H9 (cell line): ENCODE results near the gene HSPA6. TPM values are rescaled to one million over a fixed set of nuclear protein-coding genes. Genes with fewer than 3 reads are reported as not detected.

Experiments used
- DNase-seq: peaks from one replicate; pipeline ENCODE4 v3.0.0-alpha.2; 2017
- H2AFZ ChIP-seq: one replicate; pipeline ENCODE4 v1.6.1; 2013; ENCODE audit warnings: mild to moderate bottlenecking, low read length, control low read depth, moderate library complexity
- H2AK5ac ChIP-seq: 2 replicates; pipeline ENCODE4 v1.6.1; 2013; ENCODE audit warnings: low read length, control low read depth, mixed read lengths; ENCODE audit not compliant: insufficient read length
- H2BK120ac ChIP-seq: one replicate; pipeline ENCODE4 v1.6.1; 2013; ENCODE audit warnings: low read depth, mild to moderate bottlenecking, low read length, control low read depth, inconsistent platforms; ENCODE audit not compliant: poor library complexity, severe bottlenecking
- H2BK12ac ChIP-seq: 2 replicates; pipeline ENCODE4 v1.6.1; 2013; ENCODE audit warnings: low read length, control low read depth, mixed read lengths, low read depth; ENCODE audit not compliant: insufficient read length
- H2BK15ac ChIP-seq: 2 replicates; pipeline ENCODE4 v1.6.1; 2013; ENCODE audit warnings: low read depth, low read length, control low read depth
- H2BK20ac ChIP-seq: one replicate; pipeline ENCODE4 v1.6.1; 2013; ENCODE audit warnings: low read depth, mild to moderate bottlenecking, low read length, control low read depth, inconsistent platforms; ENCODE audit not compliant: poor library complexity, severe bottlenecking
- H2BK5ac ChIP-seq: 2 replicates; pipeline ENCODE4 v1.6.1; 2013; ENCODE audit warnings: low read length, control low read depth, mixed read lengths; ENCODE audit not compliant: insufficient read length
- H3K14ac ChIP-seq: 2 replicates; pipeline ENCODE4 v1.6.1; 2013; ENCODE audit warnings: low read length, control low read depth; ENCODE audit not compliant: insufficient read depth
- H3K18ac ChIP-seq: 2 replicates; pipeline ENCODE4 v1.6.1; 2013; ENCODE audit warnings: low read depth, mild to moderate bottlenecking, mixed read lengths, low read length, control low read depth; ENCODE audit not compliant: insufficient read length
- H3K23ac ChIP-seq: 2 replicates; pipeline ENCODE4 v1.6.1; 2013; ENCODE audit warnings: low read length, control low read depth, mixed read lengths, low read depth; ENCODE audit not compliant: insufficient read length
- H3K23me2 ChIP-seq: 2 replicates; pipeline ENCODE4 v1.6.1; 2013; ENCODE audit warnings: low read depth, mild to moderate bottlenecking, mixed read lengths, low read length, control low read depth; ENCODE audit not compliant: insufficient read length, poor library complexity, severe bottlenecking
- H3K27ac ChIP-seq: 2 replicates; pipeline ENCODE4 v1.5.1; 2013; ENCODE audit warnings: low read length, control low read depth, mixed read lengths, low read depth; ENCODE audit not compliant: insufficient read length
- H3K27me3 ChIP-seq: 2 replicates; pipeline ENCODE4 v1.6.1; 2013; ENCODE audit warnings: low read length, control low read depth, inconsistent platforms; ENCODE audit not compliant: insufficient read depth
- H3K4ac ChIP-seq: 2 replicates; pipeline ENCODE4 v1.6.1; 2013; ENCODE audit warnings: low read depth, mild to moderate bottlenecking, control low read depth, inconsistent platforms, low read length, moderate library complexity
- H3K4me1 ChIP-seq: 2 replicates; pipeline ENCODE4 v1.6.1; 2013; ENCODE audit warnings: low read length, control low read depth, inconsistent platforms; ENCODE audit not compliant: insufficient read depth
- H3K4me2 ChIP-seq: 2 replicates; pipeline ENCODE4 v1.6.1; 2013; ENCODE audit warnings: low read length, control low read depth, mixed read lengths; ENCODE audit not compliant: insufficient read length, insufficient read depth
- H3K56ac ChIP-seq: 2 replicates; pipeline ENCODE4 v1.6.1; 2013; ENCODE audit warnings: low read depth, mild to moderate bottlenecking, mixed read lengths, low read length, control low read depth; ENCODE audit not compliant: insufficient read length
- H3K79me1 ChIP-seq: 2 replicates; pipeline ENCODE4 v1.6.1; 2013; ENCODE audit warnings: low read depth, mild to moderate bottlenecking, moderate library complexity, low read length, control low read depth, inconsistent platforms; ENCODE audit not compliant: insufficient read depth, poor library complexity, severe bottlenecking
- H3K79me2 ChIP-seq: 2 replicates; pipeline ENCODE4 v1.6.1; 2013; ENCODE audit warnings: low read length, control low read depth, inconsistent platforms; ENCODE audit not compliant: insufficient read depth
- H3K9ac ChIP-seq: 2 replicates; pipeline ENCODE4 v1.6.1; 2013; ENCODE audit warnings: low read length, control low read depth, mixed read lengths; ENCODE audit not compliant: insufficient read length; ENCODE audit errors: extremely low read depth
- H3K9me3 ChIP-seq: one replicate; pipeline ENCODE4 v1.6.1; 2013; ENCODE audit warnings: low read depth, low read length, inconsistent platforms; ENCODE audit not compliant: control insufficient read depth
- H3T11ph ChIP-seq: one replicate; pipeline ENCODE4 v1.6.1; 2013; ENCODE audit warnings: mild to moderate bottlenecking, low read length, control low read depth, inconsistent platforms
- H4K20me1 ChIP-seq: one replicate; pipeline ENCODE4 v1.6.1; 2013; ENCODE audit not compliant: control insufficient read depth, insufficient read length, insufficient read depth
- H4K5ac ChIP-seq: 2 replicates; pipeline ENCODE4 v1.6.1; 2013; ENCODE audit warnings: low read depth, mild to moderate bottlenecking, mixed read lengths, low read length, control low read depth; ENCODE audit not compliant: insufficient read length
- H4K8ac ChIP-seq: replicated peaks from 2 replicates; pipeline ENCODE4 v1.6.1; 2013; ENCODE audit warnings: low read length, control low read depth, mixed read lengths, low read depth; ENCODE audit not compliant: insufficient read length
- H4K91ac ChIP-seq: 2 replicates; pipeline ENCODE4 v1.6.1; 2013; ENCODE audit warnings: low read depth, mild to moderate bottlenecking, moderate library complexity, mixed read lengths, low read length, control low read depth; ENCODE audit not compliant: insufficient read length
- H3K27ac Mint-ChIP-seq, 3 experiments: 2 replicates in 2 of 3; 3 replicates in 1 of 3; pipeline ENCODE4 v1.8.0; 2020 to 2021; ENCODE audit warnings: mixed read lengths in 3 of 3, mild to moderate bottlenecking in 1 of 3, moderate library complexity in 1 of 3
- H3K27me3 Mint-ChIP-seq: 2 replicates; pipeline ENCODE4 v1.8.0; 2021; ENCODE audit warnings: low read depth, mild to moderate bottlenecking, moderate library complexity, mixed read lengths
- H3K36me3 Mint-ChIP-seq, 3 experiments: 2 replicates in 2 of 3; 3 replicates in 1 of 3; pipeline ENCODE4 v1.8.0; 2020 to 2021; ENCODE audit warnings: low read depth in 3 of 3, mixed read lengths in 3 of 3; ENCODE audit not compliant: insufficient read depth in 1 of 3
- H3K4me1 Mint-ChIP-seq, 2 experiments: 2 replicates each; pipeline ENCODE4 v1.8.0; 2020; ENCODE audit warnings: mixed read lengths in 2 of 2
- H3K4me3 Mint-ChIP-seq, 2 experiments: 2 replicates in 1 of 2; 3 replicates in 1 of 2; pipeline ENCODE4 v1.8.0; 2020 to 2021; ENCODE audit warnings: mild to moderate bottlenecking in 2 of 2, mixed read lengths in 2 of 2, moderate library complexity in 1 of 2
- H3K9me3 Mint-ChIP-seq, 2 experiments: 2 replicates in 1 of 2; 3 replicates in 1 of 2; pipeline ENCODE4 v1.8.0; 2020; ENCODE audit warnings: mild to moderate bottlenecking in 2 of 2, mixed read lengths in 2 of 2, moderate library complexity in 1 of 2
- CTCF ChIP-seq: fragments of 200-600 bp; sonication (generic); conservative IDR thresholded peaks from 3 replicates; pipeline ENCODE4 v1.8.0; 2021; ENCODE audit warnings: antibody characterized with exemption, mild to moderate bottlenecking
- WGBS: extraction: QIAGEN DNeasy Blood & Tissue Kit; methylation state at CpG from one replicate; pipeline ENCODE4 v1.1.7; 2013; ENCODE audit warnings: missing lambda C conversion rate, low lambda C conversion rate, mixed read lengths; ENCODE audit not compliant: insufficient read length; ENCODE audit errors: extremely low coverage; 5-methylcytosine and 5-hydroxymethylcytosine counted together
- total RNA-seq: library from RNA; stranded (reverse); gene quantifications from 2 replicates; pipeline ENCODE4 v1.2.1, GENCODE V29; 2021

Gene HSPA6
- total RNA-seq, 1 experiment from 2014 or later = not detected

DNA sequence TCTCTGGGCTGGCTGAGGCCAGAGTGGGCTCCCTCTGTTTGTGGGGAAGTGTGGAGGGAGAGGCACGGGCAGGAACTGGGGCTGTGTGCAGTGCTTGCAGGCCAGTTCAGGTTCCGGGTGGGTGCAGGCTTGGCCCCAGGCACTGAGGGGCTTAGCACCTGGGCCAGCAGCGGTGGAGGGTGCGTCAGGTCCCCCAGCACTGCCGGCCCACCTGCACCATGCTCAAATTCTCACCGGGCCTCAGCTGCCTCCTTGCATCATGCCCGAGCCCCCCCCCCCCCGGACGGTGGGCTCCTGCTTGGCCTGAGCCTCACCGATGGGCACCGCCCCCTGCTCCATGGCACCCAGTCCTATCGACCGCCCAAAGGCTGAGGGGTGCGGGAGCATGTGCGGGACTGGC is 45.4 kb upstream of the HSPA6 start:
- no peak overlapping the region for H3K27ac ChIP-seq
- no peak overlapping the region for H3K18ac ChIP-seq
- H3K4ac ChIP-seq = no peak overlapping the region
- H3K14ac ChIP-seq = no peak overlapping the region; the same call in 1 of the 2 replicates
- WGBS = no CpG with 5 or more reads among the region's 15 CpGs
- H3K36me3 Mint-ChIP-seq = peaks cover 0 to 5% (median 0%) of the 10 kb centered on the region in 3 experiments; a peak in 3 of 7 replicates
- no peak overlapping the region for H2BK5ac ChIP-seq
- no peak overlapping the region for H3K4me2 ChIP-seq
- no peak overlapping the region for H4K5ac ChIP-seq
- no peak overlapping the region for H3K4me3 Mint-ChIP-seq
- H3K27me3 Mint-ChIP-seq = peaks cover 42% of the 10 kb centered on the region
- no peaks in the 10 kb centered on the region for H3K4me1 ChIP-seq
- H2AK5ac ChIP-seq = no peak overlapping the region
- H3K79me2 ChIP-seq = no peaks in the 10 kb centered on the region
- H3K9me3 Mint-ChIP-seq = peaks cover 14 to 26% of the 10 kb centered on the region in 2 experiments; a peak in 4 of 5 replicates
- no peak overlapping the region for H3K27ac Mint-ChIP-seq
- no peak for TF ChIP-seq CTCF
- H3K27me3 ChIP-seq = no peaks in the 10 kb centered on the region
- no peak overlapping the region for H3T11ph ChIP-seq
- peaks cover 2% of the 10 kb centered on the region for H3K23me2 ChIP-seq
- no peak for DNase-seq
- H3K79me1 ChIP-seq = no peaks in the 10 kb centered on the region
- no peak overlapping the region for H3K23ac ChIP-seq
- H3K4me1 Mint-ChIP-seq = peaks cover 10% of the 10 kb centered on the region in 2 experiments
- no peaks in the 10 kb centered on the region for H3K9me3 ChIP-seq
- H2BK120ac ChIP-seq = no peak overlapping the region
- no peak overlapping the region for H4K91ac ChIP-seq
- H2AFZ ChIP-seq = no peak overlapping the region
- H2BK20ac ChIP-seq = no peak overlapping the region
- H4K8ac ChIP-seq = no peak overlapping the region
- no peak overlapping the region for H3K9ac ChIP-seq
- no peak overlapping the region for H2BK12ac ChIP-seq
- no peak overlapping the region for H3K56ac ChIP-seq
- H4K20me1 ChIP-seq = no peaks in the 10 kb centered on the region
- no peak overlapping the region for H2BK15ac ChIP-seq
